Ascending aorta (tissue), 2 donors: Measurements from ENCODE around the gene SALL3. TPM values are rescaled to one million over a fixed set of nuclear protein-coding genes. Genes with fewer than 3 reads are reported as not detected.

ENCODE experiments used
- DNase-seq, 2 donors: peaks; one replicate each; pipeline ENCODE4 v3.0.0-alpha.2; 2019; ENCODE audit warnings: low spot score in 2 of 2
- H3K27ac ChIP-seq, 2 donors: fragments of 200-600 bp; sonication (generic); one replicate each; pipeline ENCODE4 v1.5.1; 2016 to 2017; ENCODE audit warnings: mild to moderate bottlenecking in 1 of 2
- H3K27me3 ChIP-seq: fragments of 200-600 bp; sonication (generic); one replicate; pipeline ENCODE4 v1.5.1; 2017
- H3K36me3 ChIP-seq, 2 donors: fragments of 200-600 bp; sonication (generic); one replicate each; pipeline ENCODE4 v1.5.1; 2016
- H3K4me1 ChIP-seq, 2 donors: fragments of 200-600 bp; sonication (generic); one replicate each; pipeline ENCODE4 v1.5.1; 2016 to 2017; ENCODE audit warnings: mild to moderate bottlenecking in 1 of 2
- H3K4me3 ChIP-seq, 2 donors: fragments of 200-600 bp; sonication (generic); one replicate each; pipeline ENCODE4 v1.5.1; 2016 to 2017; ENCODE audit warnings: mild to moderate bottlenecking in 1 of 2
- H3K9me3 ChIP-seq, 2 donors: fragments of 200-600 bp; sonication (generic); one replicate each; pipeline ENCODE4 v1.5.1; 2016
- CTCF ChIP-seq, 3 experiments: fragments of 200-600 bp in 2 of 3; fragments of 450-650 bp in 1 of 3; sonication (generic) in 2 of 3; IDR thresholded peaks; one replicate each; pipeline ENCODE4 v1.5.1; 2016 to 2019; ENCODE audit warnings: antibody characterized with exemption in 3 of 3, mild to moderate bottlenecking in 1 of 3, moderate library complexity in 1 of 3
- intact Hi-C: fragments of 100-400 bp; cut with DNase I; formaldehyde crosslinking; loops from one replicate; pipeline ENCODE4 v1.15.1; 2023
- total RNA-seq: library from RNA; depleted of rRNA; stranded (reverse); fragments of >200 nt; gene quantifications from one replicate; pipeline ENCODE4 v1.1.0, GENCODE V29; 2016

Gene SALL3
- total RNA-seq, 1 donor from 2014 or later: not detected

- DNase-seq: no peak
- peaks cover 4% of the 10 kb centered on the region for H3K27me3 ChIP-seq
Measured at GRCh38 chr18:78971511-78972245, 7.9 kb upstream of the SALL3 start.

GRCh38 chr18:78972385-78972918 lies 7.2 kb upstream of the SALL3 start:
- H3K36me3 ChIP-seq: no peaks in the 10 kb centered on the region
- no peak for DNase-seq
- no peak for TF ChIP-seq CTCF (IDR thresholded peaks at IDR 0.05)
- H3K4me3 ChIP-seq: no peak overlapping the region
- intact Hi-C loops: no loop called here
- H3K4me1 ChIP-seq: no peaks in the 10 kb centered on the region
- H3K27me3 ChIP-seq: peaks cover 4% of the 10 kb centered on the region
- H3K27ac ChIP-seq: no peak overlapping the region
- H3K9me3 ChIP-seq: no peaks in the 10 kb centered on the region

More at GRCh38 chr18:78971511-78972245, 7.9 kb upstream of the SALL3 start:
- no peaks in the 10 kb centered on the region for H3K36me3 ChIP-seq
- TF ChIP-seq CTCF (IDR thresholded peaks at IDR 0.05): no peak
- no peak overlapping the region for H3K4me3 ChIP-seq
- no peaks in the 10 kb centered on the region for H3K4me1 ChIP-seq
- H3K27ac ChIP-seq: no peak overlapping the region
- no peaks in the 10 kb centered on the region for H3K9me3 ChIP-seq
- intact Hi-C loops: no loop called here

- no peak for TF ChIP-seq CTCF (IDR thresholded peaks at IDR 0.05)
- no peak overlapping the region for H3K27ac ChIP-seq
- intact Hi-C loops: no loop called here
- no peak for DNase-seq
- no peaks in the 10 kb centered on the region for H3K4me1 ChIP-seq
- H3K36me3 ChIP-seq: no peaks in the 10 kb centered on the region
- no peak overlapping the region for H3K4me3 ChIP-seq
- no peaks in the 10 kb centered on the region for H3K9me3 ChIP-seq
- H3K27me3 ChIP-seq: peaks cover 4% of the 10 kb centered on the region
Measured at GRCh38 chr18:78972930-78973331, 6.7 kb upstream of the SALL3 start.

- Histone ChIP-seq H3K4me3 (peak overlapping the region in 1 of 2 donors; percentile 13), H3K36me3 (no peaks in the 10 kb centered on the region), H3K27me3 (peaks cover 4% of the 10 kb centered on the region), H3K27ac (no peak overlapping the region), H3K9me3 (no peaks in the 10 kb centered on the region), H3K4me1 (no peaks in the 10 kb centered on the region)
- TF ChIP-seq CTCF (IDR thresholded peaks at IDR 0.05): no peak
- no peak for DNase-seq
- intact Hi-C loops: no loop called here
Measured at GRCh38 chr18:78973357-78974083, 6.1 kb upstream of the SALL3 start.

- intact Hi-C loops: no loop called here
- peaks cover 4% of the 10 kb centered on the region for H3K27me3 ChIP-seq
- no peak for DNase-seq
Measured at GRCh38 chr18:78974115-78974761, 5.4 kb upstream of the SALL3 start.

More at GRCh38 chr18:78974115-78974761, 5.4 kb upstream of the SALL3 start:
- no peaks in the 10 kb centered on the region for H3K9me3 ChIP-seq
- no peaks in the 10 kb centered on the region for H3K36me3 ChIP-seq
- H3K27ac ChIP-seq: no peak overlapping the region
- no peaks in the 10 kb centered on the region for H3K4me1 ChIP-seq
- peak overlapping the region; percentile 13 to 30 for H3K4me3 ChIP-seq
- TF ChIP-seq CTCF (IDR thresholded peaks at IDR 0.05): no peak
